Gastrocnemius medialis (tissue), 4 donors: ENCODE data around the gene SLC35F6.

ENCODE experiments used
- POLR2A ChIP-seq, 2 donors: fragments of 450-650 bp; IDR thresholded peaks; one replicate each; pipeline ENCODE4 v1.6.1; 2017; ENCODE audit warnings: antibody characterized with exemption in 2 of 2, mild to moderate bottlenecking in 2 of 2, moderate library complexity in 2 of 2
- TF ChIP-seq, protein P1 (sequence below), 5 experiments: fragments of 450-650 bp in 3 of 5; fragments of 200-600 bp in 2 of 5; sonication (generic) in 2 of 5; IDR thresholded peaks in 4 of 5; conservative IDR thresholded peaks in 1 of 5; 1 replicate in 4 of 5; 2 replicates in 1 of 5; pipeline ENCODE4 v1.5.1; 2016 to 2019; ENCODE audit warnings: antibody characterized with exemption in 5 of 5, mild to moderate bottlenecking in 3 of 5, moderate library complexity in 3 of 5

DNA sequence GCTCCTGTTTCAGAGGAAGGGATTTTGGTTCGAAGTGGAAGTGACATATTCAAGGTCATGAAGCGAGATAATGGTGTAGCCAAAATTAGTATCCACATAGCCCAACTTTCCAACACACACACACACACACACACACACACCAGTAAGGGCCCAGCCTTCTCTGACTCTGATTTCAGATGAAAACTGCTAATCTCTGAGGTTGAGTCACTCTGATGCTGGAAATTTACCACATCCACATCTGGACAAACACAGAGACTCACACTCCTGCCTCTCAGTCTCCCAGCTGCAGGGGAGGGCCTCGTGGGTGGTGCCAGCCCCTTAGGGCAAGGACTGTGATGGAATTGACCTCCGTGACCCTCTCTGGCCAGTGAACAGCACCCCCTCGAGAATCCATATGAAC lies 29.0 kb upstream of the SLC35F6 start:
- TF ChIP-seq, protein P1, sequence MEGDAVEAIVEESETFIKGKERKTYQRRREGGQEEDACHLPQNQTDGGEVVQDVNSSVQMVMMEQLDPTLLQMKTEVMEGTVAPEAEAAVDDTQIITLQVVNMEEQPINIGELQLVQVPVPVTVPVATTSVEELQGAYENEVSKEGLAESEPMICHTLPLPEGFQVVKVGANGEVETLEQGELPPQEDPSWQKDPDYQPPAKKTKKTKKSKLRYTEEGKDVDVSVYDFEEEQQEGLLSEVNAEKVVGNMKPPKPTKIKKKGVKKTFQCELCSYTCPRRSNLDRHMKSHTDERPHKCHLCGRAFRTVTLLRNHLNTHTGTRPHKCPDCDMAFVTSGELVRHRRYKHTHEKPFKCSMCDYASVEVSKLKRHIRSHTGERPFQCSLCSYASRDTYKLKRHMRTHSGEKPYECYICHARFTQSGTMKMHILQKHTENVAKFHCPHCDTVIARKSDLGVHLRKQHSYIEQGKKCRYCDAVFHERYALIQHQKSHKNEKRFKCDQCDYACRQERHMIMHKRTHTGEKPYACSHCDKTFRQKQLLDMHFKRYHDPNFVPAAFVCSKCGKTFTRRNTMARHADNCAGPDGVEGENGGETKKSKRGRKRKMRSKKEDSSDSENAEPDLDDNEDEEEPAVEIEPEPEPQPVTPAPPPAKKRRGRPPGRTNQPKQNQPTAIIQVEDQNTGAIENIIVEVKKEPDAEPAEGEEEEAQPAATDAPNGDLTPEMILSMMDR (IDR thresholded peaks at IDR 0.05 in 4 of 5, conservative IDR thresholded peaks at IDR 0.05 in 1 of 5), result no peak
- no peak for TF ChIP-seq POLR2A (IDR thresholded peaks at IDR 0.05)
